Head of caudate nucleus (tissue), 42 donors: ENCODE data around the gene PARP15.
"Not testable (repeated sequence)": the region's sequence is repeated elsewhere in the genome, so short reads cannot be mapped to it uniquely, and the experiment has no call there.

Experiments
- DNase-seq, 42 donors: peaks; one replicate each; pipeline versions ENCODE4 v3.0.0 to v3.0.0-alpha.2; 2020 to 2021; ENCODE audit warnings: mixed read lengths in 7 of 42
- intact Hi-C: fragments of 100-400 bp; cut with DNase I; formaldehyde crosslinking; loops from one replicate; pipeline ENCODE4 v1.15.0; 2022

PARP15 gene

DNA sequence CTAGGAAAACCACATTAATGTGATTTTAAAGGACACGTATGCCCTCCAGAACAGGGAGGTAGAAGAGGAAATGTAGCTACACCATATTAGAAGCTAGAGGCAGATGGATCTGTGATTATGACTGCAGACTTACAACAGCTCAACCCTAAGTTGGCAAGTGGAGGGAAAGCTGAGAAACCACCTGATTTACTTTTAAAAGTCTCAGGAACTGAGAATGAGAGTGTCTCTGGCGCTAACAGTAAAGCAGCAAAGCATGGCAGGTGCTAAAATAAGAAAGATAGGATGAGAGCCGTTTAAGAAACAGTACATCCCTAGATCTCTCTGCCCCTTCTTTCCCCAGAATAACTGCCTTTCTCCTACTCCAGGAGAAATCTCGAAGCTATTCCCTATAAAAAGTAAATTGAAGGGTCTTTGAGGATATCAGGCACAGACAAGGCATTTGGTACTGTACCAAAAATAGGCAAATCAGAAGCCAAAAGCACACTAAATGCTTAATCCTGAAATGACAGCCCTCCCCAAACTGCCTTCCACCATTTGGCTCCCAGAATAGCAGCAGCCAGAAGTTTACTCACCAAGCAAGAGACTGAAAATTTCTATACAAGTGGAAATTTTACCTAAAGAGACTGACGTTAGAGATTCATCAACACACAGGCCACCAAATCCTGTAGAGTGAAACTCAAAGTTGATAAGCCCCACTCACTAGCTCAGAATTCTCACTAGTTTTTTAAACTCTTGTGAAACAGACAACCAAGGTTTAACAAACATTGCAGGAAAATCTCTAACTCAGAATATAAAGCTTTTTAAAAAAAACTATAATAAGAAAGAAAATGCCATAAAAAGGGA lies 68.9 kb downstream of the PARP15 start:
- no peak for DNase-seq

DNA sequence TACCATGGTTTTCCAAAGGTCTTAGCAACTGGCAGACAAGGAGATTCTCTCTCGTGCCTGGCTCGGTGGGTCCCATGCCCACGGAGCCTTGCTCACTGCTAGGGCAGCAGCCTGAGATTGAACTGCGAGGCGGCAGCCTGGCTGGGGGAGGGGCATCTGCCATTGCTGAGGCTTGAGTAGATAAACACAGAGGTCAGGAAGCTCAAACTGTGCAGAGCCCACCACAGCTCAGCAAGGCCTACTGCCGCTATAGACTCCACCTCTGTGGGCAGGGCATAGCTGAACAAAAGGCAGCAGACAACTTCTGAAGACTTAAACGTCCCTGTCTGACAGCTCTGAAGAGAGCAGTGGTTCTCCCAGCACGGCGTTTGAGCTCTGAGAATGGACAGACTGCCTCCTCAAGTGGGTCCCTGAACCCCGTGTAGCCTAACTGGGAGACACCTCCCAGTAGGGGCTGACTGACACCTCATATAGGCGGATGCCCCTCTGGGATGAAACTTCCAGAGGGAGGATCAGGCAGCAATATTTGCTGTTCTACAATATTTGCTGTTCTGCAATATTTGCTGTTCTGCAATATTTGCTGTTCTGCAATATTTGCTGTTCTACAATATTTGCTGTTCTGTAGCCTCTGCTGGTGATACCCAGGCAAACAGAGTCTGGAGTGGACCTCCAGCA lies 73.9 kb downstream of the PARP15 start:
- intact Hi-C loops, DNase-seq: not testable (repeated sequence)

More for the DNA sequence above, 68.9 kb downstream of the PARP15 start:
- intact Hi-C loops = no loop called here

DNA sequence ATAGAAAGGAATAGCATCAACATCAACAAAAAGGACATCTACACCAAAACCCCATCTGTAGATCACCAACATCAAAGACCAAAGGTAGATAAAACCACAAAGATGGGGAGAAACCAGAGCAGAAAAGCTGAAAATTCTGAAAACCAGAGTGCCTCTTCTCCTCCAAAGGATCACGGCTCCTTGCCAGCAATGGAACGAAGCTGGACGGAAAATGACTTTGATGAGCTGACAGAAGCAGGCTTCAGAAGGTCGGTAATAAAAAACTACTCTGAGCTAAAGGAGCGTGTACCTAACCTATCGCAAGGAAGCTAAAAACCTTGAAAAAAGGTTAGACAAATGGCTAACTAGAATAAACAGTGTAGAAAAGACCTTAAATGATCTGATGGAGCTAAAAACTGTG lies 74.5 kb downstream of the PARP15 start:
- DNase-seq, intact Hi-C loops: not testable (repeated sequence)

DNA sequence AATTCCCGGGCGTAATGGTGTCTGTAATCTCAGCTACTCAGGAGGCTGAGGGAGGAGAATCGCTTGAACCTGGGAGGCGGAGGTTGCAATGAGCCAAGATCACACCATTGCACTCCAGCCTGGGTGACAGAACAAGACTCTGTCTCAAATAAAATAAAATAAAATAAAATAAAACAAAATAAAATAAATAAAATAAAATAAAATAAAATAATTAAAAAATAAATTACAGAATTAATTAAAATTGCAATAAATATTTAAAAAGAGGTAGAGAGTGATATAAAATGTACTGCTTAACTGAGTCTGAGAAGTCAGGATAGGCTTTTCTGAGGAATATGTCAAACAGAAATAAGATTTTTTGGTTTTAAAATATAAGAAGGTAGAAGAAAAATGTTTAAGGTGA lies 80.9 kb downstream of the PARP15 start:
- intact Hi-C loops, DNase-seq: not testable (repeated sequence)

DNA sequence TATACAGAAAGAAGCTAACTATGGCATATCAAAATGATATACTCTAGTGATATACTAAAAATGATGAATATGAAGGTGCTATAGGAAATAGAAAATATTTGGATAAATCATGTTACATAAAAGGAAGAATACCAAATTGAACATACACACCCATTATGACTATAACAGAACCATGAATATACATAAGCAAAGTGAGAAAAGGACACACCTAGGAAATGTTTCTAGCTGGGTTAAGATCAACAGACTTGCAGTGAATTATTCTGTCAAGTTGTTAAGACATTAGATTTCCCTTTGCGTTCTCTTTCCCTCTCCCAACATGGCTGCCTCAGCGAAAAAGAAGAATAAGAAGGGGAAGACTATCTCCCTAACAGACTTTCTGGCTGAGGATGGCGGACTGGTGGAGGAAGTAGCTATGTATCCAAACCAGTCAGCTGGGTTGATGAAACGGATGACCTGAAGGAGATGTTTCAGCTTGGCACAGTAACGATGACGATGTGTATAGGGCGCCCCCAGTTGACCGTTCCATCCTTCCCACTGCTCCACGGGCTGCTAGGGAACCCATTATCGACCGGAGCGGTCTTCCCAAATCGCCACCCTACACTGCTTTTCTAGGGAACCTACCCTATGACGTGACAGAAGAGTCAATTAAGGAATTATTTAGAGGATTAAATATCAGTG lies 83.0 kb downstream of the PARP15 start:
- no peak for DNase-seq
- intact Hi-C loops = no loop called here

DNA sequence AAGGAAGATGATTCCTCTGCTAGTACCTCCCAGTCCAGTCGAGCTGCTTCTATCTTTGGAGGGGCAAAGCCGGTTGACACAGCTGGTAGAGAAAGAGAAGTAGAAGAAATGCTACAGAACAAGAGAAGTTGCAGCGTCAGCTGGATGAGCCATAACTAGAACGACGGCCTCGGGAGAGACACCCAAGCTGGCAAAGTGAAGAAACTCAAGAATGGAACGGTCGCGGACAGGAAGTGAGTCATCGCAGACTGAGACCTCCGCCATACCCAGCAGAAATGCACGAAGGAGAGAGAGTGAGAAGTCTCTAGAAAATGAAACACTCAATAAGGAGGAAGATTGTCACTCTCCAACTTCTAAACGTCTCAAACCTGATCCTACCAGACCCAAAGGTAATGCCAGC lies 84.2 kb downstream of the PARP15 start:
- no peak for DNase-seq
- intact Hi-C loops = no loop called here

DNA sequence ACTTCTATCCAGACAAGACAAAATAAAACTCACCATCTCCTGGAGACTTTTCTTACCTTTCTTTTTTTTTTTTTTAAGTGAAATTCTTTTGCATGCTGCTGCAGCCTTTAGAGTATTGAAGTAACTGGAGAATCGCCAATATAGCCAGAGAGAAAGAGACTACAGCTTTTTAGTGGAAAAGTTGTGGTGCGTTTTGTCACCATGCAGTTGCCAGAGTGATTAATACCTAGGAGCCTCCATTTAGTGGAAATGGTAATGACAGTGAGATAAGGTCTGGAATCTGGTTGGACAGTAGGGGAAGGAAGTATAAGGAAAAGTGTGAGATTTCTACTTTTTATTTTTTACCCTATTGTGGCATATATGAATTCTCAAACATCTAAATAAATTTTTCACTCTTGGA lies 85.1 kb downstream of the PARP15 start:
- no peak for DNase-seq
- intact Hi-C loops = no loop called here

DNA sequence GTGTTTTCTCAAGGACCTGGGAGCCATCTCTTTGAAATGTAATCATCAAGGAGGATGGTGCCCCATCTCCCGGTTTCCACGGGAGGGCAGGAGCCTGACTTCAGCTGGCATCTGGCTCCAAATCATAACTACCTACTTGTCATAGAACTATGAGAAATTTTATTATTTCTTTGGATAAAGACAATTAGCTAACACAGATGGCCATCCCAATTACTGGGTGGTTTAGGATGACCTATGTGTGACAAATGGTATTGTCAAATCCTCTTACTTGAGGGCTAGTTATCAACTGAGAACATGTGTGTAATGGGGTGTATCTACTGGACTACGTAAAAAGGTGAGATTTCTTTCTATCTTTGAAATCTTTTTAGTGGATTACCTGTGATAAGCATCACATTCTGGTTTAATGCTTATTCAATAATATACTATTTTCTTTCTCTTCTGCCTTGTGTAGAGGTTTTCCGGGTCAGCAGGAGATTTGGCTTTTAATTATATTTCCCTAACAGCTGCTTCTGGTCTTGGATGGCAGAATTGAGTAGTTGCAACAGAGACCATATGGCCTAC lies 87.9 kb downstream of the PARP15 start:
- DNase-seq = no peak
- intact Hi-C loops = no loop called here

DNA sequence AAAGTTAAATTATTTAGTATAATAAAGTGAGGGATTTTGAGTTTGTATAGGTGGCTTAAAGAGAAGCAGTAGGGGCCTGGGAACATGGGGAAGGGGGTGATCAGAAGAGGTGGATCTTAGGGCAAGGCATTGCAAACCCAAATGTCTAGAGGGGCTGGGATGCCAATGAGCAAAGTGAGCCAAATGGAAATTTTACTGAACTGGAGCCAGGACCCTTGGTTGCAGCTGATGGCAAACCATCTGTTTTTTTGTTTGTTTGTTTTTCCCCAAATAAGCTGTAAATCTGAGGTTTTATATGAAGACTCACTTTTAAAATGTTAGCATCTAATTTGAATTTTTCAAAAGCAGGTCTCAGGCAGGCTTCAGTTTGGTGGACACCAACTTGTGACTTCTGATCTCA lies 88.4 kb downstream of the PARP15 start:
- no peak for DNase-seq
- intact Hi-C loops = no loop called here

DNA sequence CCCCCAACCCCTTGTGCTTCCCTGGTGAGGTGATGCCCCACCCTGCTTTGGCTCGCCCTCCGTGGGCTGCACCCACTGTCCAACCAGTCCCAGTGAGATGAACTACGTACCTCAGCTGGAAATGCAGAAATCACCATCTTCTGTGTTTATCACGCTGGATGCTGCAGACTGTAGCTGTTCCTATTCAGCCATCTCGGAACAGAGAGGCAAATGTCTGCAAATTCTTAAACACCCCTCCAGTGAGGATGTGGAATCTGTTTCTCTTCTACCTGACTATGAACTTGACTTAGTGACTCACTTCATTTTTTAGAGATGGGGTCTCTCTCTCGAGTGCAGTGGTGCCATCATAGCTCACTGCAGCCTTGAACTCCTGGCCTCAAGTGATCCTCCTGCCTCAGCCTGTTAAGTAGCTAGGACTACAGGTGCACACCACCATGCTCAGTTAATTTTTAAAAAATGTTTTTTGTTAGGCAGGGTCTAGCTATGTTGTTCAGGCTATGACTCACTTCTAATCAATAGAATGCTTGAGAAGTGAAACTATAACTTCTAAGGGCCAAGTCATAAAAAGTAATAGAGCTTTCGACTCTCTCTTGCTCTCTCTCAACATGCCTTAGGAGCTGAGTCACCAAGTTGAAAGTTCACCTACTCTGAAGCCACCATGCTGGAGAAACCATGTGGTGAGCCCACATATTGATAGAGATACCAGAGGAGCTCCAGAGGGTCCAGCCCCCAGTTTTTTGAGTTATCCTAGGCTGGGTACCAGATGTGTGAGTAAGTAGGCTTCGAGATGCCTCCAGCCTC lies 91.7 kb downstream of the PARP15 start:
- intact Hi-C loops = no loop called here
- no peak for DNase-seq

DNA sequence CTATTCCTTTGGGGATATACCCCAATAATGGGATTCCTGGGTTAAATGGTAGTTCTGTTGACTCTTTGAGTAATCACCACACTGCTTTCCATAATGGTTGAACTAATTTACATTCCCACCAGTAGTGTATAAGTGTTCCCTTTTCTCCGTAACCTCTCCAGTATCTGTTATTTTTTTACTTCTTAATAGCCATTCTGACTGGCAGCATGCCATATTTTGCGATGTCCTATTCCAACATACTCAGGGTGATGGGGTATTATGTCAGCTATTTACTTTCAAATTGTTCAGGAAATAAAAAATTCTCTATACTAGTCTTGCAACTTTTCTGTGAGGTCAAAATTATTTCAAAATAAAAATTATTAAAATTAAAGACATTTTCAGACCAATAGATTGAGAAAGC lies 94.1 kb downstream of the PARP15 start:
- intact Hi-C loops = no loop called here

DNA sequence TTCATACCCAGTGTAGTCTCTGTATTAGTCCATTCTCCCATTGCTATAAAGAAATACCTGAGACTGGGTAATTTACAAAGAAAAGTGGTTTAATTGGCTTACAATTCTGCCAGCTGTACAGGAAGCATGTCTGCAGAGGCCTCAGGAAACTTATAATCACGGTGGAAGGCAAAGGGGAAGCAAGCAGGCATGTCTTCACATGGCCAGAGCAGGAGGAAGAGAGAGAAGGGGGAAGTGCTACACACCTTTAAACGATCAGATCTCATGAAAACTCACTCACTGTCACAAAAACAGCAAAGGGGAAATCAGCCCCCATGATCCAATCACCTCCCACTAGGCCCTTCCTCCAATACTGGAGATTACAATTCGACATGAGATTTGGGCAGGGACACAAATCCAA lies 96.9 kb downstream of the PARP15 start:
- intact Hi-C loops = no loop called here
- no peak for DNase-seq

More for the DNA sequence above, 94.1 kb downstream of the PARP15 start:
- no peak for DNase-seq

DNA sequence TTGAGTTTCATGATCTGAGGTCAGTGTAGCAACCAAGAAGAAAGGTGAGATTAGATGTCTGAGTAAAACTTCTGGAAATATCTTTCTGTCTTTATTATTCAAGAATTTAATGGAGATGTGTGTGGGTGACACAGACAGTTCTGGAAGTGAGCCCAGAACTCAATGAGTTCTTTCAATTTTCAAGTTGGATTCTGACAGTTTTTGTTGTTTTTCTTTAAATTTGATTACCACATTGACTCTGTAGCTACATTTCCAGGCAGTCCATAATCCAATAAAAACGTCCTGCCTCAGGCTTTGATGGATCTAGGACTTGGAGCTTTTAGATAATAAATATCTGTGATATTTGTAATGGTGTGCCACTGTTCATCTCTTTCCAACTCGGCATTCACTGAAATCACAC lies 99.3 kb downstream of the PARP15 start:
- intact Hi-C loops = loop anchor here (5.0 kb wide), 1 partner anchor 284 kb away; no protein-coding TSS in a partner anchor
- peak in 1 of 42 donors; percentile 13 for DNase-seq

DNA sequence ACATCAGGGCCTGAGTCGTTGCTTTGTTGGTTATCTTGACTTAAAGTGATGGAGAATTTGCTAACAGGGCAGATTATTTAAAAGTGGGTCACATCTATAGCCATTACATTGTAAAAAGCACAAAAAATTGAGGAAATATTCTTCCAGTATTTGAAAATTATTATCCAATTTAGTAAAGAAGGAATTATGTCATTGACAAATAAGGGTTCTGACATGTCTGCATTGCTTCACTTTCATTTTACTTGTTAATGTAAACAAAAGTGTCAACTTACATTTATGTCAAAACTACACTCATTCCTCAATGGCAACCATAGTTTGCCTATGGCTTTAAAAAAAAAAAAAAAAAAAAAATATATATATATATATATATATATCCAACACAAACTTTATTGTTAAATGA lies 99.8 kb downstream of the PARP15 start:
- DNase-seq = no peak
- intact Hi-C loops = loop anchor here (5.0 kb wide), 1 partner anchor 285 kb away; no protein-coding TSS in a partner anchor

DNA sequence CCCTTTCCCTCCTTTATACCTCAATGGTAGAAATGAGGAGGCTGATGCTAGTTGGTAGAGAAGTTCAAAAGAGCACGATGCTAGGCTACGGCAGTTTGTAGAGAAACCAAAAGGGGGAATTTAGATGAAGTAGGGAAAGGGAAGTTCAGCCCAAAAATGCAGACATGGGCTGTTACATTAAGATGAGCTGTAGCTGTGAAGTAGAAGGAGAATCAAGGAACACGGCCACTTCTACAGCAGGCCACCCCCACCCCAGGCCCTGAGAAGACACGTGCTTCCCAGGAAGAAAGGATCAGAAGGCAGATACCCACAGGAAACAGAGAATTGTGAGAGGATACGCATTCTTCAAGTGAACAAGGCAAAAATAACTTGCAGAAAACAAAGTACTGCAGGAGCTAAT lies 101.1 kb downstream of the PARP15 start:
- peak in 1 of 42 donors; percentile 19 for DNase-seq
- intact Hi-C loops = loop anchor here (5.0 kb wide), 1 partner anchor 286 kb away; no protein-coding TSS in a partner anchor

DNA sequence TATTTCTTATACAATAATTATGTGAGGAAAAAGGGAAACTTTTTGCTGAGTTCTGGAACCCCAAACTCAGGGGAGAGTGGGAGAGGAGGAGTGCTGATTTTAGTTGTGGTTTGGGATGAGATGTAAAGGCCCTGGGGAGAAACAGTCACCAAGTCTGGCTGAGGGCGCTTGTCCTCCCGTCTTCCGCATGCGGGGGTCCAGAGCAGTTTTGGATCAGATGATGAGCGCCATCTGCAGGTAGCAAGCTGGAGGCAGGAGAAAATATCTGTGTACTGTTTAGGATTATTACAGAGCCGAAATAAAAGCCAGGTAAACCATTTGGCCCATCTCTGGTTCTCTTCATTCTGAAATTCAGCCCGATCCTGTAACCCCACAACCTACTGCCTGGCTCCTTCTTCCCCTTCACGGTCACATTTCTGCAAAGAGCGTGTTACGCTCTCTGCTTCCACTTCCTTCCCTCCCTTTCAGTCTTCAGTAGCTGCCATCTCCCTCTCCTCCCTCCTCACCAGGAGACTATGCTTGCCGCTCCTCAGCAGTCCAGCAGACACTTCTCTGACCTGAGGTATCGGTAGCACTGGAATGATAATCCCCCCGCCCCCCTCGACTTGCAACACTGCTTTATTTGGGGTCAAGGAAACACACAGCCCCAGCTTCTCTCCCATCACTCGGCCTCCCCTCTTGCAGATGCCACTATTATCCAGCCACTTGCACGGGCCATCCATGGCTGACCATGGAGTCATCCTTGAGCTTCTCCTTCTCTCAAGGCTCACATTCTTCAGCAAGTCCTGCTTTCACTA lies 101.8 kb downstream of the PARP15 start:
- DNase-seq = peak; percentile 66 to 92 (median 79)
- intact Hi-C loops = loop anchor here (5.0 kb wide), 1 partner anchor 287 kb away; no protein-coding TSS in a partner anchor

DNA sequence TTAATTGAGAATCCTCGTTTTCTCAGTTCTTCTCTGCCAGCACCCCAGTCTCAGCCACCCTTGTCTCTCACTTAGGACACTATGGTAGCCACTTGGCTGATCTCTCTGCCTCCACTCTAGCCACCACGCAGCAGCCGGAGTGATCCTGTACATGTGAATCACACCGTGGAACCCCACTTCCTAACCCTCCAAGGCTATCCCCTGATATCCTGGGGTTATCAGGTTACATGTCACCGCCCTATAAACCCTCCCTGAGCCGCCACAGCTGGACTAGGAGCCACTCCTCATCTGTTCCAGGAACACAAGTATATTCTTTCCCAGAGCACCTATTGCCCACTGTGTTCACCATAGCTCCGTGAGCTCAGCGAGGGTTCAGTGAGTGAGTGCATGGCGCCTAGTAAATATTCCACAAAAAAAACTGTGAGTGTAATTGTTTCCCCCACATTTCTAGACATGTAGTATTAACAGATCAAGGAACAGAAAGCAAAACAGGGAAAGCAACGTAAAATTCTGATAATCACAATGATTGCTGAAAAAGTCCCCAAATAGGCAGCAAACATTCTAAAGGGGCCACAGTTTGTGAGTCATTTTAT lies 102.5 kb downstream of the PARP15 start:
- peak in 2 of 42 donors; percentile 9 to 15 for DNase-seq
- intact Hi-C loops = loop anchor here (1.0 to 5.0 kb wide), 2 partner anchors 116 to 288 kb away; partner anchors contain the start of genes DTX3L and PARP9
